ENCODE measurements around the gene SLC22A23. TPM values are rescaled to one million over a fixed set of nuclear protein-coding genes. Genes with fewer than 3 reads are reported as not detected.

The SLC22A23 gene
- total RNA-seq, 1 donor from 2014 or later, result 5.6 TPM

DNA sequence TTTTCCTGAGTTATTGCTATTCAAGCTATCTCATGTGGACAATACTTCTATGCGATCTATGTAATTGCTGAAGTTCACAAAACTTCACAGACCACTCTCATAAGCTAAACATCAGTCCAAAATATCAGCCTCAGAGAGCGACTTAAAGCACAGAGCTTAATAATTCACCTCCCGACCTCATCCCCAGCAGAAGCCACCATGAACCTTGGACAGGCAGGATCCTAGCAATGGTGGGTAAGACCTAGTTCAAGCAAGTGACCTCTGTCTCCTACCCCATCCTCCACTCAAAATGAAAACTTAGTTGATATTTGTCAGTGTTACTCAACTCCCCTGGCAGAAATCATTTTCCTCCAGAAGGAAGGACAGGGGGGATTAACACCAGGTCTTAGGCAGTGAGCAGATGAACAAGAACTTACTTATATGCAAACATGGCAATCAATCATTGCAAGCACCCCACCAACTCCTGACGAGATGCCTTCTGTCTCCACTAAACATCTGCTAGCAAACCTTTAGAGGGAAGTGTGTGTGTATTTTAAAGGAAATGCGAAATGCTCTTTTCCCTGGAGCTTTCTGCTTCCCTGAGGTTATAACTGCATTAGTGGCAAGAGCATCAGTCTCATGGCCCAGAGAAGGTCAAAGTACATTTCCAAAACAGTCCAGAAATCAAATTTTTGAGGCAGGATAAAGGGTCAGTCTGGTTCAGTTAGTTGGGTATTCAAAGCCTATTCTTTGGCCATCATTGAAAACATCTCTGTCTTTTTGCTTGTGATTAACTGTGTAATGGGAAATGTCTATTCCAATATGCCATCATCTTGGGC is 90.0 kb downstream of the SLC22A23 start:
- no peak for ATAC-seq
- intact Hi-C loops (cut with DNase I), result no loop called here
- DNase-seq (ENCODE audit: missing footprints), result no peak

DNA sequence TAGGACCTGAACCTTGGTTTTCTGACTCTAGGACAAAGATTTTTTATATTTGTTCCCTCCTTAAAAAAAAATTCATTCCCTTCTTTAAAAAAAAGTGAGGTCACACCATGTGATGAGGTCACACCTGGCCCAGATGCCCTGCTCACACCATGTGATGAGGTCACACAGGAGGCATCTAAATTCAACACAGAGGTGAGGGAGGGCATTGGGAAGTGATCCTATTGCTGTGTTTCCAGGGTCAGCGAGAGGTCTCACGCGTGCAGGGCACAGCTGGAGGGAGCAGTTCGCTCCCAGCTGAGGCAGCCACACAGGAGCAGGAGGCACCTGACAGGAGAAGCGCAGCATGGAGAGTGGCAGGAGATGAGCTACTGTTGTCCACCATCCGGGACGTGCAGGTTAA is 92.5 kb downstream of the SLC22A23 start:
- DNase-seq (ENCODE audit: missing footprints), result no peak
- intact Hi-C loops (cut with DNase I), result no loop called here
- ATAC-seq, result no peak

DNA sequence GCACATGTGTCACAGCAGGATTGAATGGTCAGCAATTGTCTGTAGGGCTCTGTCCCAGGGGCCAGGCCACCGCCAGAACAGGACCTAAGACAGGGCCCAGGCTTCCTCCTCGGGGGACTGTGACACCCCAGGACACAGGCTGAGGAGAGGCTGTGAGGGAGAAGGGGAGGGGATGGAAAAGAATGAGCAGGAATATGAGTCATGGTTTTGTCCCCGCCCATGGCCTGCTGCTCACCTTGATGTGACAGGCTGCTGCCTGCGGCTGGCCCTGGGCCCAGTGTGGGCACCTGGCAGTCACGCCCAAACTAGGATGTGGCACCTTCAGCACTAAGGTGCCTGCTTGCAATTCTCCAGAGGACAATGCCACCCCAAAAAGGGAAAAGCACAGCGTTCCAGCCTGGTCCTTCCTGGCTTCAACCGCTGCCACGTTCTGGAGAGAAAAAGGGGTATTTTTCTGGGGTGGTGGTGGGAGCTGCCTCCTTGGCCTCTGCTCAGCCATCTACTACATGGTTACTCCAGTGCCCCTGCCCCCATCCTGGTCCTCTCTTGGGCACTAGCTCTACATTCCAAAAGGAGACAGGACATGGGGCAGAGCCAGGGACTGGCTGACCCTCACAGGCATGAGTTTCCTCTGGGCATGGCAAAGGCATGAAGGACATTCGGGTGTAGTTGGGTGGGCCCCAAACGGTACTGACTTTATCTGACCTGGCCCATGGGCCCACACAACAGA is 93.4 kb downstream of the SLC22A23 start:
- ATAC-seq (no peak), DNase-seq (ENCODE audit: missing footprints) (no peak)
- intact Hi-C loops (cut with DNase I), result no loop called here

DNA sequence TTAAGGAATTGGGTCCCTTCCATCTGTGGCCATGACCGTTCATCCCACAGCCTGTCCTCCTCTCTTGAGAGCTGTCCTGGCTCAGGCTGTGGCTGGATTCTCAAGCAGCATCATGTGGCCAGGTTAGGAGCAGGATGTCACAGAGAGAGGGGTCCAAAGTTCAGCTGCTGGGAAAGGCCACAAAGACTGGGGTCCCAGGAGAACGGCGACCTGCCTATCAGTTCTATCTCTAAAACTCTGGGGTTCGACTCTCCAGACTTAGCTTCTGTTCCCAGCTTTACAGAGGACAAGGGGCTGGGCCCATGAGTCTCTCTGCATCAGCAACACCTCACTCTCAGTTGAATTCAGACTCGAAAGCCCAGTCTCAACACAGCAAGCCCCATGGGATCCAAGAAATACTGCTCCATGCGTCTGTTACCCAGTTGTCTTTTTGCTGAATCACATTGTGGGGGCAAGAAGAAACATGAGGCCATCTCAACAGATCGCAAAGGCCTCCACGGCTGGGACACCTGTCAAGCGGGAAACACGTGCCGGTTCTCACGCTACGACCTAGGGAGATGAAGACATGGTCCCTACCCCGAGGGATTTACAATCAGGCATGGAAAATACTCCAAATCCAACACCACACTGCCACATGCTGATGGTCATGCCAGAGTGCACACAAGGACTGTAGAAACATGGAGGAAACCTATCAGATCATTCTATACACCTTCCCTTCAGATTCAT is 95.4 kb downstream of the SLC22A23 start:
- ATAC-seq, result no peak
- intact Hi-C loops (cut with DNase I), result no loop called here

DNA sequence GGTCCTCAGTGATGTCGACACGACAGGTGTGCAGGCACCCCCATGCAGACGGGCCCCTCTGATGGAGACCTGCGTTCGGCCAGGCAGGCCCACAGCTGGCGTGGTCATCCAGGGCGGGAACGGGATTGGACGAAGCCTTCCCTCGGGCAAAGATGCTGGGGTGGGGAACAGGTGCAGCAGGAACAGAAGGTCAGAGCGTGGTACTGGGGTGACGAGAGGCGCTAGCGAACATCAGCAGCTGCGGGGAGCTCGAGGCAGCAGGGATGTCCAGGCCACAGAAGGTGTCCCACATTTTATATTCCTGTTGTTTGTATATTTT is 96.2 kb downstream of the SLC22A23 start:
- no peak for ATAC-seq
- intact Hi-C loops (cut with DNase I), result no loop called here
- DNase-seq (ENCODE audit: missing footprints), result no peak

More for the DNA sequence above, 95.4 kb downstream of the SLC22A23 start:
- DNase-seq (ENCODE audit: missing footprints), result no peak

DNA sequence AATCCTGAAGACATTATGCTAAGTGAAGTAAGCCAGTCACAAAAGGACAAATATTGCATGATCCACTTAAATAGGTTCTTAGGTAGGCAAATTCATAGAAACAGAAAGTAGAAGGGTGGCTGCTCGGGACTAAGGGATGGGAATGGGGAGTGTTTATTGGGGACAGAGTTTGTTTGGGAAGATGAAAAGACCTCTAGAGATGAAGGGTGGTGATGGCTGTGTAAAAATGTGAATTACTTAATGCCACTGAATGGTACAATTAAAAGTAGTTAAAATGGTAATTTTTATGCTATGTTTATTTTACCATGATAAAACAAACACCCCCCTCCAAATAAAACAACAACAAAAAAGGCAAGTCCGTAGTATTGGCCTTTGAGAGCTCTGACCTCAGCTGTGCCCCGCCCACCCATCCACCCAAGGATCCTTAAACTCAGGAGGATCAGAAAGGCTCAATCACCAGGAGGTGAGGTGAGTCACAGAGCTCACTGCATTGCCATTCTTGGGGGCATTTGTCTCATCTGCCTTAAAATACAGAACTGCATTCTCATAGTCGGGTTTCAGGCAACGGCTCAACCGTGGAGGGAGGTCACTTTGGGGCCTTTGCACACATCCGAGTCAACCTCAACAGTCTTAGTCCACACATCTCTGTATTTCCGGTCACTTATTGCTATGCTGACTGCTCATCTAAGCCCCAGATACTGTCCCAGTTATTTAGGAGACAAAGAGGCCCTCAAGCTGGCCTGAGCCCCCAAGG is 96.7 kb downstream of the SLC22A23 start:
- intact Hi-C loops (cut with DNase I), result loop anchor here (10.0 kb wide), 1 partner anchor 95 kb away; the partner anchor contains the start of gene SLC22A23
- no peak for DNase-seq (ENCODE audit: missing footprints)
- ATAC-seq, result no peak

DNA sequence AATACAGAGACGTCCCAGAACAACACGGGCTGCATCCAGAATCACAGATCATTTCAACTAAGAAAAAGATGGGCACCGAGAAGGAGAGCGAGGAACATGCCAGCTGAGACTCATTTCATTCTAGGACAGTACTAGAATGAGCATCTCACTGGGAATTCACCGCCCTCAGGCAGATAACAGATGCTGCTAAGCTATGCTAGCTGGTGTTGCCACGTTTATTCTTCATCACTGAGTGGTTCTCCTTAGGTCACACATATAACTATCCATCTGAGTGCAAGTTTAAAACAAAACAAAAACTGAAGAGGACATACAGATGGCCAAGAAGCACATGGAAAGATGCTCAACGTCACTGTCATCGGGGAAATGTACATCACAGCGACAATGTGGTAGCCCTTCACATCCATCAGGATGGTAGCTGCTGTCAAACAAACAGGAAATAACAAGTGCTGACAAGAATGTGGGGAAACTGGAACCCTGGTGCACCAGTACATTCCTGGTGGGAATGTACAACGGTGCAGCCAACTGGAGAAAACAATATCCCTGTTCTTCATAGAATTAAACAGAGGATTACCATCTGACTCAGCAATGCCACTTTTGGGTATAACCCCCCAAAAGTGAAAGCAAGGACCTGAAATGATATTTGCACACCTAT is 97.6 kb downstream of the SLC22A23 start:
- DNase-seq (ENCODE audit: missing footprints) (no peak), ATAC-seq (no peak)
- intact Hi-C loops (cut with DNase I), result loop anchor here (10.0 kb wide), 1 partner anchor 96 kb away; the partner anchor contains the start of gene SLC22A23

DNA sequence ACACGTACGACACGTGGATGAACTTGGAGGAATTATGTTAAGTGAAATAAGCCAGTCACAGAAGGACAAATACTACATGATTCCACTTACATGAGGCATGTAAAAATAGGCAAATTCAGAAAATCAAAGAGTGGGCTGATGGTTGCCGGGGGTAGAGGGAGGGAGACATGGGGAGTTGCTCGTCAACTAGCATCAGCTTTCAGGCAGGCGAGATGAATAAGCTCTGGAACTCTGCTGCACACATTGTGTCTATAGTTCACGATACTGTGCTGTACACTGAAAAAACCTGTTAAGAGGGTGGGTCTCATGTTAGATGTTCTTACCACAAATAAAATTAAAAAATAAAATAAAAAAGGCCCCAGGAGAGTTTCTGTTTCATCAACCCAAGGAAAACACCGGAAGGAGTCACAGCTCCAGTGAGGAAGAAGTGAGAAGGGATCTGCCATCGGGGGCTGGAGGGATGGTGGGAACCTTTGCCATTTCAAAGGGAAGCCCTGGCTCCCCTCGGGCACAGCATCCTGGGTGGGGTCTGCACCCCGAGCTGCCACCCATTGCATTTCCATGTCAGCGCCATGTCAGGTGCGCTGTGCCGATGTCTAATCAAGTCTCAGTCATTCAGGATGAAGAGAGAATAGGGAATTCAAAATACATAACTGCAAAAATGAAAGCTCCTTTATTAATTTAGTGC is 98.3 kb downstream of the SLC22A23 start:
- ATAC-seq, result no peak
- no peak for DNase-seq (ENCODE audit: missing footprints)
- intact Hi-C loops (cut with DNase I), result loop anchor here (10.0 kb wide), 1 partner anchor 96 kb away; the partner anchor contains the start of gene SLC22A23

DNA sequence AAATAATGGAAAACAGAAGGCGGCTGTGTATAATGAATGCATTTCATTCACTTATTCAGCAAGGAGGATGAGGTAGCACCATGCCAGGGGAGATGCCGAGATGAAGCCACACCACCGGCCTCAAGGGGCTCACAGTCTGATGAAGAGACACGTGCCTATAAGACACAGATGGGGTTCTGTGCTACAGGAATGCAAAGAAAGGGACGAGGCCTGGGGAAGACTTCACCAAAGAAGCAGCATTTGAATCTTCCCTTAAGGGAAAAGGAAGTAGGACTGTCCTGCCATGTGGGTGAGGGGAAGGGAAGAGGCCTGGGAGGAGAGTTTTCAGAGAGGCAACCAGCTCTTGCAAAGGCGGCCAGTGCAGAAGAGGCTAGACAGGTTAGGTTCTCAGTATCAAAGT is 99.2 kb downstream of the SLC22A23 start:
- ATAC-seq (no peak), DNase-seq (ENCODE audit: missing footprints) (no peak)
- intact Hi-C loops (cut with DNase I), result loop anchor here (10.0 kb wide), 1 partner anchor 97 kb away; the partner anchor contains the start of gene SLC22A23

DNA sequence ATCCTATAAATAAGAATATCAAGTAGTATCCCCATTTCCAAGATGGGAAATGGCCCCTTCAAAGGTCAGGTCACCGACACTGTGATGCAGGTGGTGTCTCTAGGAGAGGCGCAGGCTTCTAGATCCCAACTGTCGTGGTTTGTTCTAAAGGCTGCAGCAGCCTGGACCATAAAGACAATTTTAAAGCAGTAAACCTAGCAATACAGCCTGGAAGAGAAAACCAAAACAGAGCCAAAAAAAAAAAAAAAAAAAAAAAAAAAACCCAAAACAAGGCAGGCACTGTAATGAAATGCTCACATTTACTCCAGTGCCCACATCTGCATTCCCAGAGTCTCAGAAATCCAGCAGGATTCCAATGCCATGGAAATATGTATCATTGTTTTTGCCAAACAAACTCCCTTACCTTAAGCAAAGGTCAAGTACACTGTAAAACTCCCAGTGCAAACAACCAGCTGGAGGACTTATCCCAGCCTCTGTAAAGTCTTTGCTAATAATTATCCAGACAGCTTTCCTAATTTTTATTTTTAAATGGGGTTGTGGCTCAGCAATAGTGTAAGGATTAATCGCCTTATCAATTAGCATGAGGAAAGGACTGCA is 99.9 kb downstream of the SLC22A23 start:
- intact Hi-C loops (cut with DNase I), result loop anchor here (10.0 kb wide), 1 partner anchor 98 kb away; the partner anchor contains the start of gene SLC22A23
- ATAC-seq (peak; percentile 8), DNase-seq (ENCODE audit: missing footprints) (no peak)

DNA sequence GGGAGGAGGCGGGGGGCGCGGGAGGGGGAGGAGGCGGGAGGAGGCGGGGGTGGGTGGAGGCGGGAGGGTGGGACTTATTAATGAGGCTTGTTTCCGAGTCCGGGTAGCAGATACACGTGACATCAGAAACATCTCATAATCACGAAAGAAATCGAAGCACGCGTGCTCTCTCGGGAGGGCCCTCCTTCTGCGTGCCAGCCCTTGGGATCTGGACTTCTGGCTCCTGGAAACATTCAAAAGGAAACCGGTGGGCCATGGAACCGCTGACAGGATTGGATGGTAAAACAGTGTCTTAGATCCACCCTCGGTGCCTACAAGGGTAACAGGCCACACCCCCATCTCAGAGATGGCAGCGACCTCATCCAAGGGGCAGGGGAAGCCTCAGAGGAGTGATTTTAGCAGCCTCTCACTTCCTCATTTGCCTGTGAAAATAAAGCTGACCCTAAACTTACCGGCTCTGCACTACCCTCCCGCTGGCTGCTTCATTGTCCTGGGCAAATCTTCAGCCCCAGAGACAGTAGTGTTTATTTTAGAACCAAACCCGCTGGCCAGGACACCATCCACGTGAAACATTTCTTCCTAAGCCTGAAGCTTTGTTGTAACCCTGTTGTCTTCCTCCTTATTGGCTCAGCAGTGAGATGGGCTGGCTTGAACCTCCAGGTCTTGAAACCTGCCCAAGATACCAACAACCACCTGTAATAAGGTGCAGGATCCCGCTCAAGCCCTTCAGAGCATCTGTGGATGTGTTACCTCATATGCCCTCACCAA is 100.6 kb downstream of the SLC22A23 start:
- intact Hi-C loops (cut with DNase I), result loop anchor here (10.0 kb wide), 1 partner anchor 99 kb away; the partner anchor contains the start of gene SLC22A23
- ATAC-seq (peak; percentile 73), DNase-seq (ENCODE audit: missing footprints) (no peak)

DNA sequence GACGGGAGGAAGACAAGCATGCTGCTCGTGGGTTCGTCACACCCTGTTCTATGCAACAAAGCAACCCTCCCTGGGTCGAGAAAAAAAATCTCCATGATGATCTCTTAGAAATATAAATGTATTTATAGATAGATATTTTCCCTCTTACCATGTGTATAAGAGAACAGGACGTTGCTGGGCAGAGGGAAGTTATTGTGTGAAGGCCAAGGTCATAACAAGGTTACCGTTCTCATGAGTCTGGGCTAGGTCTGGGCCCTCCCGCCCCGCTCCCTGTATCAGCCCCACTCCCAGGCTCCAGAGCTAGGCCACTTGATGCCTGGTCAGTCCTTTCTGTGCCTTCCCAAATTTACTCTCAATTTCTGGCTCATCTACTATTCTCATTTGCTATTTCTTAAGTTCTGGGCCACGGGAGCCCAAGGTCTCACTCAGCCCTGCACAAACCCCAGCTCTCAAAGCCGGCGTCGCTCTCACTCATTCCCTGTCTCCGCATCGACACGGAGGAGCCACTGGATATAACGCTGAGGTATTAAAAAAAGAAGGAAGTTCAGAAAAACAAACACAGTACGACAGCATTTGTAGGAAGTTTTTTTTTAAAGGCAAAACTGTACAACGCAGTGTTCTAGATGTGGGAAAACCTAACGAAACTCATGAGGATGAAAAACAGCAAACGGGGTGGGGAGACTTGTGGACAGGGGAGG is 101.3 kb downstream of the SLC22A23 start:
- peak; percentile 53 for ATAC-seq
- intact Hi-C loops (cut with DNase I), result loop anchor here (10.0 kb wide), 1 partner anchor 99 kb away; the partner anchor contains the start of gene SLC22A23

DNA sequence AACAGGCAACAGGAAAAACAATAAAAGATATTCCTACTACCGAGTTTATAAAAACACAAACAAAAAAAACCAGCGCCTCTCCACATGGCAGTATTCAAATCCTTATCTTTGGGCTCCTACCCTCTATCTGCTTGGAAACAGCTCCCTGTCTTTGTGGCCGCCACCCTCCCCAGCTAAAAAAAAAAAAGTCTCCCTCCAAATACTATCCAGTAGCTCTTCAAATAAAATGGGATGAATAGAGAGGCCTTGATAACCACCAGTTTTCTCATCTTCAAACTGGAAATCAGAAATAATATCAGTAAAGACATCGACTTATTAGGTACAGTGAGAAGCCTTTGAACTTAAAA is 101.9 kb downstream of the SLC22A23 start:
- ATAC-seq, result no peak
- intact Hi-C loops (cut with DNase I), result loop anchor here (10.0 kb wide), 1 partner anchor 100 kb away; the partner anchor contains the start of gene SLC22A23

More for the DNA sequence above, 101.3 kb downstream of the SLC22A23 start:
- DNase-seq (ENCODE audit: missing footprints), result no peak

DNA sequence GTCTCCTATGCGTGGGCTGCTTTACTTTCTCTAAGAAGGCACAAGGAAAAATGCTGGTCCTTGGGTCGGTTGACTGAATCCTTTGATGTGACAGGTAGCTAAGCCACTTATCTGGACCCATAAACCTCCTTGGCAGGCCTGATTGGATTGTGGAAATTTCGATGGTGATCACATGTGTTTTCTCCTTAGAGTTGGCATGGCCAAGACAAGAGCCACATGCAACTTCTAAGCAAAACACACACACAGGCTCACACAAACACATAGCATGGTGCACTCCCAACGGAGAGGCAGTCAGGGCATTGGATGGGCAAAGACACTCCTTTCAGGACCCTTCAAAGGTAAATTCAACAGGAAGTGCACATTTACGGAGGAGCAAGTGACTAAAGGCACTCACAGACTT is 102.9 kb downstream of the SLC22A23 start:
- no peak for DNase-seq (ENCODE audit: missing footprints)
- no peak for ATAC-seq
- intact Hi-C loops (cut with DNase I), result loop anchor here (10.0 kb wide), 1 partner anchor 101 kb away; the partner anchor contains the start of gene SLC22A23

More for the DNA sequence above, 101.9 kb downstream of the SLC22A23 start:
- no peak for DNase-seq (ENCODE audit: missing footprints)

DNA sequence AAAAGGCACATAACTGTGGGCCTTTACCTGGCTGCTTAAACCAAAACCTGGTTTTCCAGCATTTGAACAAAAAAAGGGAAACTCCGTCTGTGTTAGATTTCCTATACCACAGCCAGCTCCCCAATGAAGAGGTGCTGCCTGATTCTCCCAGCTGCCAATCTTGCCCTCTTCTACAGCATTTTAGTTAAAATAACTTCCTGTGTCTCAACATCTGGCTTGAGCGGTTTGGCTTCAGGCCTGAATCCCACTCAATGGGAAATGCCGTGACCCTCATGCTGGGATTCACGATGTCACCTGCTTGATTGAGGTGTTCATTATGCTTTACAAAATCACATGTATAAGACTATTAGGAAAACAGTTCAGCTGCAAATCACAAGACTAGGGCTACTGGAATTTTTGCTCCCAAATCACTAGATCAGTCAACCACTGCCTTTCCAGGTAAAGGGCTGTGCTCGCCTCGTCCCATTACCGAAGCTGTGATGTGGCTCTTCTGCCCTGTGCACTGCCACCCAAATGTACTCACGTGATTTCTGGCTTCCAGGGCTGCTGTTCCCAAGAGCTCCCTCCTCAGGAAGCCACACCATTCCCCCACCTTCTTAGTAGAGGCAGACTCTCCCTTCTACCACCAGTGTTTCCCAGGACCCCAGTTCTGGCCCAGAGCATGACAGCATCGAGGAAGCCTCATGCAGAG is 103.5 kb downstream of the SLC22A23 start:
- ATAC-seq (no peak), DNase-seq (ENCODE audit: missing footprints) (no peak)
- intact Hi-C loops (cut with DNase I), result loop anchor here (10.0 kb wide), 1 partner anchor 101 kb away; the partner anchor contains the start of gene SLC22A23

All from Right ventricle myocardium inferior (tissue), 1 donor.